Osteoblast (primary cell): ENCODE measurements around the gene F9. TPM values are rescaled to one million over a fixed set of nuclear protein-coding genes. Genes with fewer than 3 reads are reported as not detected.

ENCODE experiments used
- DNase-seq: peaks from one replicate; pipeline ENCODE4 v3.0.0; 2011; ENCODE audit warnings: low spot score, mixed read lengths; ENCODE audit not compliant: insufficient read length; ENCODE audit errors: missing footprints
- H2AFZ ChIP-seq: 2 replicates; pipeline ENCODE4 v1.6.0; 2011; ENCODE audit warnings: mild to moderate bottlenecking, low read length
- H3K27ac ChIP-seq: 2 replicates; pipeline ENCODE4 v1.5.1; 2011; ENCODE audit warnings: mild to moderate bottlenecking, low read depth, low read length, moderate library complexity
- H3K27me3 ChIP-seq: 2 replicates; pipeline ENCODE4 v1.6.0; 2012; ENCODE audit warnings: mild to moderate bottlenecking, control low read depth, inconsistent platforms, low read length, moderate library complexity; ENCODE audit not compliant: insufficient read depth
- H3K36me3 ChIP-seq: 2 replicates; pipeline ENCODE4 v1.5.1; 2011; ENCODE audit warnings: mild to moderate bottlenecking, low read length, control low read depth, moderate library complexity; ENCODE audit not compliant: insufficient read depth
- H3K4me1 ChIP-seq: 2 replicates; pipeline ENCODE4 v1.5.1; 2011; ENCODE audit warnings: mild to moderate bottlenecking, low read length, control low read depth, moderate library complexity; ENCODE audit not compliant: insufficient read depth
- H3K4me2 ChIP-seq: 2 replicates; pipeline ENCODE4 v1.6.0; 2011; ENCODE audit warnings: mild to moderate bottlenecking, low read length; ENCODE audit not compliant: insufficient read depth
- H3K4me3 ChIP-seq: fragments of 200-600 bp; sonication (generic); 3 replicates; pipeline ENCODE4 v1.5.1; 2012; ENCODE audit warnings: mild to moderate bottlenecking, low read length, inconsistent platforms; ENCODE audit not compliant: insufficient read depth
- H3K79me2 ChIP-seq: 2 replicates; pipeline ENCODE4 v1.6.0; 2012; ENCODE audit warnings: mild to moderate bottlenecking, low read length, control low read depth, inconsistent platforms; ENCODE audit not compliant: insufficient read depth
- H3K9me3 ChIP-seq: 2 replicates; pipeline ENCODE4 v1.5.1; 2011; ENCODE audit warnings: low read depth, low read length, control low read depth
- H4K20me1 ChIP-seq: 2 replicates; pipeline ENCODE4 v1.6.0; 2012; ENCODE audit warnings: mild to moderate bottlenecking, low read length, control low read depth; ENCODE audit not compliant: insufficient read depth
- total RNA-seq: library from RNA; depleted of rRNA; stranded (reverse); fragments of >200 nt; gene quantifications from 2 replicates; pipeline ENCODE4 v1.2.3, GENCODE V29; 2012
- TF ChIP-seq, protein P1 (sequence below): IDR thresholded peaks from 2 replicates; pipeline ENCODE4 v1.5.1; 2011; ENCODE audit warnings: mild to moderate bottlenecking, low read depth, low read length, moderate library complexity; ENCODE audit errors: extremely low read depth

F9 gene
- total RNA-seq, 1 donor, result not detected

GRCh38 chrX:139581068-139581467 is 50.5 kb downstream of the F9 start:
- Histone ChIP-seq H4K20me1 (no peaks in the 10 kb centered on the region), H3K36me3 (no peaks in the 10 kb centered on the region), H3K4me2 (no peak overlapping the region), H3K9me3 (no peaks in the 10 kb centered on the region), H3K4me3 (no peak overlapping the region), H3K27me3 (no peaks in the 10 kb centered on the region), H3K27ac (no peak overlapping the region), H3K79me2 (no peaks in the 10 kb centered on the region), H3K4me1 (no peaks in the 10 kb centered on the region), H2AFZ (no peak overlapping the region)
- TF ChIP-seq, protein P1, sequence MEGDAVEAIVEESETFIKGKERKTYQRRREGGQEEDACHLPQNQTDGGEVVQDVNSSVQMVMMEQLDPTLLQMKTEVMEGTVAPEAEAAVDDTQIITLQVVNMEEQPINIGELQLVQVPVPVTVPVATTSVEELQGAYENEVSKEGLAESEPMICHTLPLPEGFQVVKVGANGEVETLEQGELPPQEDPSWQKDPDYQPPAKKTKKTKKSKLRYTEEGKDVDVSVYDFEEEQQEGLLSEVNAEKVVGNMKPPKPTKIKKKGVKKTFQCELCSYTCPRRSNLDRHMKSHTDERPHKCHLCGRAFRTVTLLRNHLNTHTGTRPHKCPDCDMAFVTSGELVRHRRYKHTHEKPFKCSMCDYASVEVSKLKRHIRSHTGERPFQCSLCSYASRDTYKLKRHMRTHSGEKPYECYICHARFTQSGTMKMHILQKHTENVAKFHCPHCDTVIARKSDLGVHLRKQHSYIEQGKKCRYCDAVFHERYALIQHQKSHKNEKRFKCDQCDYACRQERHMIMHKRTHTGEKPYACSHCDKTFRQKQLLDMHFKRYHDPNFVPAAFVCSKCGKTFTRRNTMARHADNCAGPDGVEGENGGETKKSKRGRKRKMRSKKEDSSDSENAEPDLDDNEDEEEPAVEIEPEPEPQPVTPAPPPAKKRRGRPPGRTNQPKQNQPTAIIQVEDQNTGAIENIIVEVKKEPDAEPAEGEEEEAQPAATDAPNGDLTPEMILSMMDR, result no peak
- no peak for DNase-seq

DNA sequence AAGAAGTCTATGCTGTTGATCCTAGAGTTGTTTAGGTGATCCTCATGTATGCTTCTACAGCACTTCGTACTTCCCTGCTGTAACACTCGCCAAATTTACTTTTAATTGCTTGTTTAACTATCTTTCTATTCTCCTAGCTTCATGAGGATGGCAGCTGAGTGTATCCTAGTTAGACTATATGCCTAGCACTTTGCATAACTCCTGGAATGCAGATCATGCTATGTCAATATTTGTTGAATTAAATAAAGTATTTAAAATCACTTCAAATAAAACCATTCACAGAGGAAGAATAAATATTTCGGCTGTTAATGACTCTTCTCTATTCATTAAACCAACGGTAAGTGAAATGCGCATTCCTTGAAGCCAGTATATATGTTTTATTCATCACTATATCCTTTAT is 55.1 kb downstream of the F9 start:
- Histone ChIP-seq H3K27ac (no peak overlapping the region), H4K20me1 (no peaks in the 10 kb centered on the region), H3K4me3 (no peak overlapping the region), H3K9me3 (no peaks in the 10 kb centered on the region), H2AFZ (no peak overlapping the region), H3K79me2 (no peaks in the 10 kb centered on the region), H3K27me3 (no peaks in the 10 kb centered on the region), H3K4me2 (no peak overlapping the region), H3K36me3 (no peaks in the 10 kb centered on the region), H3K4me1 (no peaks in the 10 kb centered on the region)
- DNase-seq, result no peak
- TF ChIP-seq, protein P1, result no peak

GRCh38 chrX:139596068-139596467 is 65.5 kb downstream of the F9 start:
- Histone ChIP-seq H3K4me1 (no peaks in the 10 kb centered on the region), H3K79me2 (no peaks in the 10 kb centered on the region), H3K27me3 (no peaks in the 10 kb centered on the region), H3K27ac (no peak overlapping the region), H2AFZ (no peak overlapping the region), H3K4me2 (no peak overlapping the region), H4K20me1 (no peaks in the 10 kb centered on the region), H3K36me3 (no peaks in the 10 kb centered on the region), H3K4me3 (no peak overlapping the region), H3K9me3 (no peaks in the 10 kb centered on the region)
- TF ChIP-seq, protein P1, result no peak
- DNase-seq, result no peak

DNA sequence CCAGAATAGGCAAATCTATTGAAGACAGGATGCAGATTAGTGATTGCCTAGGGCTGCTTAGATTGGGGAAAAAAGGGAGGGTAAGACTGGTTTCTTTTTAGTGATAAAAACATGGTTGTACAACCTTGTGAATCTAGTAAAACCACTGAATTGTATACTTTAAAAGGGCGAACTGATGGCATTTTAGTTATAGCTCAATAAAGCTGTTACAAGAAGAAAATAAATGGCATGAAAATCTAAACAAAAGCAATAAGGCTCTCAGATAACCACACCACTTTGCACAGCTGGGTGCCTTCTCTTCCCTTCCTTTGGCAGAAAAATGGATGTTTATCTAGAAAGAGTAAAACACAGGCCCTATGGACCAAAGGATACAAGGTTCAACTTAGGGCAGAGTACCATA is 69.6 kb downstream of the F9 start:
- no peaks in the 10 kb centered on the region for H3K79me2 ChIP-seq
- no peaks in the 10 kb centered on the region for H4K20me1 ChIP-seq
- no peak overlapping the region for H3K27ac ChIP-seq
- no peak overlapping the region for H2AFZ ChIP-seq
- no peaks in the 10 kb centered on the region for H3K36me3 ChIP-seq
- no peak overlapping the region for H3K4me3 ChIP-seq
- no peak for DNase-seq
- H3K4me1 ChIP-seq, result no peaks in the 10 kb centered on the region
- TF ChIP-seq, protein P1, result no peak
- no peaks in the 10 kb centered on the region for H3K27me3 ChIP-seq
- H3K9me3 ChIP-seq, result no peaks in the 10 kb centered on the region
- no peak overlapping the region for H3K4me2 ChIP-seq

Other genes starting within 250 kb of the F9 start
- 0.29 TPM in 1 of 2 replicates, not detected in the other for gene MCF2, start 177.4 kb downstream of the F9 start, total RNA-seq